CD14-positive monocyte (primary cell): Measurements from ENCODE around the gene UBXN11. TPM values are rescaled to one million over a fixed set of nuclear protein-coding genes. Genes with fewer than 3 reads are reported as not detected.
"Not testable (repeated sequence)": the region's sequence is repeated elsewhere in the genome, so short reads cannot be mapped to it uniquely, and the experiment has no call there.

ENCODE experiments used
- DNase-seq, 3 donors: peaks; one replicate each; pipeline ENCODE4 v3.0.0-alpha.2; 2011 to 2022
- H2AFZ ChIP-seq: 2 replicates; pipeline ENCODE4 v1.6.0; 2012; ENCODE audit warnings: mild to moderate bottlenecking, low read depth, low read length, inconsistent platforms; ENCODE audit not compliant: insufficient read depth, poor library complexity, severe bottlenecking
- H3K27ac ChIP-seq, 2 donors: 1 replicate in 1 of 2; 2 replicates in 1 of 2; pipeline ENCODE4 v1.5.1; 2012 to 2013; ENCODE audit warnings: low read length in 2 of 2, control low read depth in 1 of 2, inconsistent platforms in 1 of 2, low read depth in 1 of 2, mild to moderate bottlenecking in 1 of 2
- H3K27me3 ChIP-seq, 2 donors: one replicate each; pipeline versions ENCODE4 v1.6.0 to v1.6.1; 2011 to 2013; ENCODE audit warnings: low read length in 2 of 2; ENCODE audit not compliant: control insufficient read depth in 2 of 2, insufficient read depth in 2 of 2
- H3K36me3 ChIP-seq, 2 donors: replicated peaks in 1 of 2; 1 replicate in 1 of 2; 2 replicates in 1 of 2; pipeline versions ENCODE4 v1.5.1 to v1.6.1; 2012 to 2013; ENCODE audit warnings: low read length in 2 of 2, control low read depth in 1 of 2, inconsistent platforms in 1 of 2, mild to moderate bottlenecking in 1 of 2; ENCODE audit not compliant: insufficient read depth in 2 of 2, control insufficient read depth in 1 of 2
- H3K4me1 ChIP-seq, 2 donors: 1 replicate in 1 of 2; 2 replicates in 1 of 2; pipeline versions ENCODE4 v1.5.1 to v1.6.1; 2012 to 2013; ENCODE audit warnings: low read length in 2 of 2, control low read depth in 1 of 2, inconsistent platforms in 1 of 2, mild to moderate bottlenecking in 1 of 2, moderate library complexity in 1 of 2; ENCODE audit not compliant: insufficient read depth in 2 of 2, control insufficient read depth in 1 of 2
- H3K4me2 ChIP-seq: replicated peaks from 2 replicates; pipeline ENCODE3; 2012; ENCODE audit warnings: low read length, moderate library complexity, mild to moderate bottlenecking; ENCODE audit not compliant: poor library complexity, severe bottlenecking; ENCODE audit errors: extremely low read depth
- H3K4me3 ChIP-seq, 3 experiments: fragments of 200-600 bp in 1 of 3; sonication (generic) in 1 of 3; replicated peaks in 1 of 3; 1 replicate in 2 of 3; 2 replicates in 1 of 3; pipeline ENCODE4 v1.5.1; 2011 to 2013; ENCODE audit warnings: low read length in 3 of 3, mild to moderate bottlenecking in 3 of 3, control low read depth in 2 of 3, low read depth in 2 of 3, inconsistent platforms in 1 of 3, moderate library complexity in 1 of 3
- H3K79me2 ChIP-seq: 2 replicates; pipeline ENCODE4 v1.6.0; 2012; ENCODE audit warnings: mild to moderate bottlenecking, control low read depth, inconsistent platforms, low read length, moderate library complexity; ENCODE audit not compliant: insufficient read depth
- H3K9ac ChIP-seq: 2 replicates; pipeline ENCODE4 v1.6.0; 2017; ENCODE audit warnings: low read length, mild to moderate bottlenecking; ENCODE audit not compliant: insufficient read depth, poor library complexity, severe bottlenecking
- H3K9me3 ChIP-seq, 2 donors: replicated peaks in 1 of 2; 1 replicate in 1 of 2; 2 replicates in 1 of 2; pipeline versions ENCODE4 v1.5.1 to v1.6.1; 2012 to 2013; ENCODE audit warnings: low read length in 2 of 2, control low read depth in 1 of 2; ENCODE audit not compliant: control insufficient read depth in 1 of 2, insufficient read depth in 1 of 2
- H4K20me1 ChIP-seq: 2 replicates; pipeline ENCODE4 v1.6.0; 2012; ENCODE audit warnings: mild to moderate bottlenecking, low read length, control low read depth, moderate library complexity; ENCODE audit not compliant: insufficient read depth
- H3K27ac Mint-ChIP-seq, 7 donors: one replicate each; pipeline ENCODE4 v1.8.0; 2020; ENCODE audit warnings: mild to moderate bottlenecking in 7 of 7, mixed read lengths in 7 of 7, moderate library complexity in 6 of 7, inconsistent platforms in 2 of 7
- H3K27me3 Mint-ChIP-seq, 3 donors: one replicate each; pipeline ENCODE4 v1.8.0; 2021 to 2022; ENCODE audit warnings: low read depth in 3 of 3, mild to moderate bottlenecking in 3 of 3, mixed read lengths in 3 of 3, moderate library complexity in 3 of 3, inconsistent platforms in 1 of 3
- H3K36me3 Mint-ChIP-seq, 2 donors: one replicate each; pipeline ENCODE4 v1.8.0; 2020; ENCODE audit warnings: mixed read lengths in 2 of 2, inconsistent platforms in 1 of 2, mild to moderate bottlenecking in 1 of 2
- H3K4me1 Mint-ChIP-seq: one replicate; pipeline ENCODE4 v1.8.0; 2020; ENCODE audit warnings: mild to moderate bottlenecking, mixed read lengths
- H3K4me3 Mint-ChIP-seq, 2 donors: one replicate each; pipeline ENCODE4 v1.8.0; 2020; ENCODE audit warnings: mild to moderate bottlenecking in 2 of 2, mixed read lengths in 2 of 2, moderate library complexity in 1 of 2
- H3K9me3 Mint-ChIP-seq, 7 donors: one replicate each; pipeline ENCODE4 v1.8.0; 2020 to 2022; ENCODE audit warnings: mixed read lengths in 7 of 7, mild to moderate bottlenecking in 6 of 7, moderate library complexity in 6 of 7, inconsistent platforms in 2 of 7
- CTCF ChIP-seq: fragments of 200-600 bp; IDR thresholded peaks from one replicate; pipeline ENCODE4 v1.8.0; 2022; ENCODE audit warnings: antibody characterized with exemption, mild to moderate bottlenecking
- WGBS: methylation state at CpG from one replicate; pipeline ENCODE4 v1.1.5; 2013; ENCODE audit warnings: missing lambda C conversion rate; ENCODE audit not compliant: insufficient coverage; 5-methylcytosine and 5-hydroxymethylcytosine counted together
- intact Hi-C, 2 donors: fragments of 100-400 bp; cut with micrococcal nuclease; formaldehyde crosslinking; loops; one replicate each; pipeline versions ENCODE4 v1.15.0 to v1.15.1; 2023
- polyA plus RNA-seq, 3 donors: library from polyadenylated mRNA; depleted of rRNA in 1 of 3; unstranded in 2 of 3; stranded (reverse) in 1 of 3; fragments of 300-500 nt in 2 of 3; fragments of >200 nt in 1 of 3; fragmentation: Illumina TruSeq in 2 of 3; gene quantifications; 1 replicate in 2 of 3; 2 replicates in 1 of 3; pipeline ENCODE4 v1.2.3, GENCODE V29; 2012 to 2021

UBXN11 gene
- polyA plus RNA-seq, 3 donors, result 48.0 to 885 (median 52.1) TPM

GRCh38 chr1:26293911-26294463, 12.4 kb downstream of the UBXN11 start:
- Histone ChIP-seq H2AFZ (no peak overlapping the region), H3K4me2 (no peak overlapping the region), H3K9me3 (no peaks in the 10 kb centered on the region), H3K27me3 (no peaks in the 10 kb centered on the region), H3K4me1 (peaks cover 54 to 59% of the 10 kb centered on the region in 2 donors), H3K9ac (no peak overlapping the region), H4K20me1 (no peaks in the 10 kb centered on the region), H3K36me3 (peaks cover 51 to 68% of the 10 kb centered on the region in 2 donors), H3K4me3 (no peak overlapping the region), H3K27ac (peak overlapping the region in 1 of 2 donors; percentile 20), H3K79me2 (peaks cover 40% of the 10 kb centered on the region)
- Mint-ChIP-seq H3K27me3 (peaks cover 0 to 6% (median 3%) of the 10 kb centered on the region in 3 donors), H3K4me1 (peaks cover 60% of the 10 kb centered on the region), H3K27ac (peak overlapping the region in 5 of 7 donors; percentile 40 to 83 (median 61)), H3K9me3 (no peaks in the 10 kb centered on the region), H3K36me3 (peaks cover 55 to 91% of the 10 kb centered on the region in 2 donors), H3K4me3 (no peak overlapping the region)
- DNase-seq, result no peak
- 95% methylated on average over 9 of the region's 11 CpGs for WGBS
- TF ChIP-seq CTCF, result no peak
- intact Hi-C loops, result no loop called here

GRCh38 chr1:26292735-26293134, 13.7 kb downstream of the UBXN11 start:
- H3K4me3 Mint-ChIP-seq, DNase-seq, H3K27me3 Mint-ChIP-seq, H3K4me3 ChIP-seq, H3K9me3 Mint-ChIP-seq, intact Hi-C loops, H3K27me3 ChIP-seq, H3K9ac ChIP-seq, H2AFZ ChIP-seq, H3K9me3 ChIP-seq, H3K4me2 ChIP-seq, H4K20me1 ChIP-seq: not testable (repeated sequence)
- peak overlapping the region; percentile 35 to 99 for H3K27ac ChIP-seq
- peaks cover 56 to 59% of the 10 kb centered on the region in 2 donors for H3K4me1 ChIP-seq
- peaks cover 35% of the 10 kb centered on the region for H3K79me2 ChIP-seq
- Mint-ChIP-seq H3K27ac (peak overlapping the region; percentile 62 to 100 (median 93)), H3K4me1 (peaks cover 60% of the 10 kb centered on the region), H3K36me3 (peaks cover 49 to 81% of the 10 kb centered on the region in 2 donors)
- H3K36me3 ChIP-seq, result peaks cover 44 to 58% of the 10 kb centered on the region in 2 donors
- 45% methylated on average over 2 of the region's 5 CpGs for WGBS
